PC-9 (cell line): Measurements from ENCODE around the gene ZNF609. TPM values are rescaled to one million over a fixed set of nuclear protein-coding genes. Genes with fewer than 3 reads are reported as not detected.

Experiments
- BruUV-seq: library from RNA; stranded (reverse); fragments of 400-500 nt; replicated peaks from 2 replicates; lab custom pipeline; 2021; lab: Mats Ljungman, UMichigan
- CTCF ChIA-PET: fragments of 300-600 bp; sonication (Branson Sonifier 250); formaldehyde crosslinking; loops from one replicate; lab custom pipeline; 2022; ENCODE audit warnings: antibody characterized with exemption; lab: Charles Lee
- POLR2A ChIA-PET: fragments of 300-600 bp; sonication (Branson Sonifier 250); formaldehyde crosslinking; loops from one replicate; lab custom pipeline; 2022; ENCODE audit warnings: antibody characterized with exemption; ENCODE audit not compliant: unreplicated experiment; lab: Charles Lee
- DNase-seq, 2 experiments: peaks; one replicate each; pipeline versions ENCODE4 v3.0.0 to v3.0.0-alpha.2; 2015 to 2022; ENCODE audit warnings: mixed read lengths in 1 of 2
- H2AFZ ChIP-seq: fragments of 200-600 bp; sonication (generic); 2 replicates; pipeline ENCODE4 v1.8.1; 2017; ENCODE audit warnings: antibody characterized with exemption
- H3F3A ChIP-seq: fragments of 200-600 bp; sonication (generic); 2 replicates; pipeline ENCODE4 v1.8.1; 2017; ENCODE audit warnings: antibody characterized with exemption, mild to moderate bottlenecking, low read depth; ENCODE audit not compliant: insufficient read depth
- H3K27ac ChIP-seq: fragments of 200-600 bp; sonication (generic); 2 replicates; pipeline ENCODE4 v1.6.1; 2016; ENCODE audit warnings: mixed run types
- H3K27me3 ChIP-seq: fragments of 200-600 bp; sonication (generic); 2 replicates; pipeline ENCODE4 v1.6.1; 2016; ENCODE audit warnings: low read depth, mixed run types; ENCODE audit not compliant: insufficient read depth
- H3K36me3 ChIP-seq: fragments of 200-600 bp; sonication (generic); 2 replicates; pipeline ENCODE4 v1.6.1; 2016; ENCODE audit warnings: low read depth, mixed run types
- H3K4me1 ChIP-seq: fragments of 200-600 bp; sonication (generic); replicated peaks from 2 replicates; pipeline ENCODE4 v1.6.1; 2016; ENCODE audit warnings: mixed run types; ENCODE audit not compliant: insufficient read depth
- H3K4me2 ChIP-seq: fragments of 200-600 bp; sonication (generic); 2 replicates; pipeline ENCODE4 v1.6.1; 2017; ENCODE audit warnings: mixed run types
- H3K4me3 ChIP-seq: fragments of 200-600 bp; sonication (generic); 2 replicates; pipeline ENCODE4 v1.6.1; 2016; ENCODE audit warnings: mixed run types
- H3K79me2 ChIP-seq: fragments of 200-600 bp; sonication (generic); 2 replicates; pipeline ENCODE4 v1.6.1; 2017; ENCODE audit warnings: low read depth, mixed run types
- H3K9me2 ChIP-seq: fragments of 200-600 bp; sonication (generic); 2 replicates; pipeline ENCODE4 v1.8.1; 2017; ENCODE audit warnings: mild to moderate bottlenecking; ENCODE audit not compliant: insufficient read depth
- H3K9me3 ChIP-seq: fragments of 200-600 bp; sonication (generic); 2 replicates; pipeline ENCODE4 v1.8.1; 2016; ENCODE audit warnings: low read depth; ENCODE audit not compliant: insufficient read depth
- H4K20me1 ChIP-seq: fragments of 200-600 bp; sonication (generic); 2 replicates; pipeline ENCODE4 v1.8.1; 2017; ENCODE audit not compliant: insufficient read depth
- CTCF ChIP-seq: fragments of 200-600 bp; sonication (generic); conservative IDR thresholded peaks from 2 replicates; pipeline ENCODE4 v1.6.1; 2017; ENCODE audit warnings: mixed run types, antibody characterized with exemption, mild to moderate bottlenecking, moderate library complexity
- EZH2 ChIP-seq: fragments of 200-600 bp; sonication (generic); IDR thresholded peaks from 2 replicates; pipeline ENCODE4 v1.8.0; 2017; ENCODE audit warnings: antibody characterized with exemption, low read depth
- intact Hi-C: fragments of 100-400 bp; cut with micrococcal nuclease; formaldehyde crosslinking; loops from one replicate; pipeline ENCODE4 v1.10.0; 2022; ENCODE audit not compliant: unreplicated experiment
- total RNA-seq: library from RNA; stranded (reverse); gene quantifications from 2 replicates; pipeline ENCODE4 v1.2.3, GENCODE V29; 2021

Gene ZNF609
- total RNA-seq, 1 experiment from 2014 or later = 38.6 TPM

- no peaks in the 10 kb centered on the region for H3F3A ChIP-seq
- H3K4me2 ChIP-seq = no peak overlapping the region
- no TSS peak for BruUV-seq
- H3K36me3 ChIP-seq = no peaks in the 10 kb centered on the region
- no peak overlapping the region for H3K4me3 ChIP-seq
- no peaks in the 10 kb centered on the region for H3K79me2 ChIP-seq
- H3K9me2 ChIP-seq = no peaks in the 10 kb centered on the region
- TF ChIP-seq CTCF (no peak), EZH2 (no peak)
- H2AFZ ChIP-seq = no peak overlapping the region
- no peaks in the 10 kb centered on the region for H3K27me3 ChIP-seq
- ChIA-PET CTCF (interaction anchor here (0.6 kb wide), 1 partner anchor 248 kb away, joined by 3 read pairs; no protein-coding TSS in a partner anchor), POLR2A (interaction anchor here (0.6 kb wide), 1 partner anchor 137 kb away, joined by 5 read pairs; no protein-coding TSS in a partner anchor)
- no peaks in the 10 kb centered on the region for H3K4me1 ChIP-seq
- no peaks in the 10 kb centered on the region for H4K20me1 ChIP-seq
- intact Hi-C loops = no loop called here
- H3K9me3 ChIP-seq = no peaks in the 10 kb centered on the region
- no peak overlapping the region for H3K27ac ChIP-seq
- DNase-seq = no peak
These were observed 217.9 kb downstream of the ZNF609 start for GRCh38 chr15:64678126-64678819.

- H3K4me2 ChIP-seq = no peak overlapping the region
- H3K27me3 ChIP-seq = no peaks in the 10 kb centered on the region
- H3F3A ChIP-seq = no peaks in the 10 kb centered on the region
- TF ChIP-seq CTCF = no peak
- no peak for TF ChIP-seq EZH2
- no peak for DNase-seq
- no peak overlapping the region for H2AFZ ChIP-seq
- no peaks in the 10 kb centered on the region for H3K79me2 ChIP-seq
- H3K36me3 ChIP-seq = no peaks in the 10 kb centered on the region
- POLR2A ChIA-PET = no interaction called here
- no peaks in the 10 kb centered on the region for H3K4me1 ChIP-seq
- H3K9me3 ChIP-seq = no peaks in the 10 kb centered on the region
- no peak overlapping the region for H3K4me3 ChIP-seq
- no peaks in the 10 kb centered on the region for H4K20me1 ChIP-seq
- CTCF ChIA-PET = interaction anchor here (0.6 to 0.7 kb wide), 2 partner anchors 42 to 250 kb away, joined by 4 to 6 read pairs; no protein-coding TSS in a partner anchor
- H3K27ac ChIP-seq = no peak overlapping the region
- intact Hi-C loops = loop anchor here (2.0 to 5.0 kb wide), 2 partner anchors 171 to 518 kb away; partner anchors contain the start of gene PPIB
- no TSS peak for BruUV-seq
- H3K9me2 ChIP-seq = no peaks in the 10 kb centered on the region
These were observed 219.7 kb downstream of the ZNF609 start for GRCh38 chr15:64680097-64680496.

- no peaks in the 10 kb centered on the region for H3K9me2 ChIP-seq
- no peak overlapping the region for H3K4me2 ChIP-seq
- DNase-seq = peak; percentile 53 to 54
- no peak overlapping the region for H3K4me3 ChIP-seq
- H3K27ac ChIP-seq = no peak overlapping the region
- POLR2A ChIA-PET = no interaction called here
- CTCF ChIA-PET = interaction anchor here (0.6 kb wide), 1 partner anchor 490 kb away, joined by 3 read pairs; no protein-coding TSS in a partner anchor
- no peaks in the 10 kb centered on the region for H3K27me3 ChIP-seq
- TF ChIP-seq CTCF = peak; percentile 66
- no peak for TF ChIP-seq EZH2
- H3K36me3 ChIP-seq = no peaks in the 10 kb centered on the region
- no peaks in the 10 kb centered on the region for H3K79me2 ChIP-seq
- H3K4me1 ChIP-seq = no peaks in the 10 kb centered on the region
- H3K9me3 ChIP-seq = no peaks in the 10 kb centered on the region
- no TSS peak for BruUV-seq
- intact Hi-C loops = loop anchor here (1.0 to 5.0 kb wide), 4 partner anchors 173 to 519 kb away; partner anchors contain the start of gene PPIB
- no peak overlapping the region for H2AFZ ChIP-seq
- no peaks in the 10 kb centered on the region for H3F3A ChIP-seq
- H4K20me1 ChIP-seq = peaks cover 3% of the 10 kb centered on the region; the same call in 1 of the 2 replicates
These were observed 221.1 kb downstream of the ZNF609 start for GRCh38 chr15:64681424-64682024.
